Colonic mucosa (tissue), 4 donors: Measurements from ENCODE around the gene PPP2R3A. TPM values are rescaled to one million over a fixed set of nuclear protein-coding genes. Genes with fewer than 3 reads are reported as not detected.
"Not testable (repeated sequence)": the region's sequence is repeated elsewhere in the genome, so short reads cannot be mapped to it uniquely, and the experiment has no call there.

ENCODE experiments used
- DNase-seq: peaks from one replicate; pipeline ENCODE4 v3.0.0-alpha.2; 2020
- H3K27ac ChIP-seq: fragments of 200-600 bp; one replicate; pipeline ENCODE4 v1.8.0; 2021
- H3K27me3 ChIP-seq: fragments of 200-600 bp; one replicate; pipeline ENCODE4 v1.8.0; 2021
- H3K36me3 ChIP-seq: fragments of 200-600 bp; one replicate; pipeline ENCODE4 v1.8.0; 2021
- H3K4me1 ChIP-seq: fragments of 200-600 bp; one replicate; pipeline ENCODE4 v1.8.0; 2021; ENCODE audit warnings: mild to moderate bottlenecking
- H3K4me3 ChIP-seq: fragments of 200-600 bp; one replicate; pipeline ENCODE4 v1.8.0; 2021
- H3K9ac ChIP-seq, 2 donors: one replicate each; pipeline ENCODE4 v1.7.0; 2013; ENCODE audit warnings: control low read depth in 2 of 2, low read depth in 2 of 2, low read length in 2 of 2
- H3K9me3 ChIP-seq: fragments of 200-600 bp; one replicate; pipeline ENCODE4 v1.8.0; 2021
- intact Hi-C: fragments of 100-400 bp; cut with DNase I; formaldehyde crosslinking; loops from one replicate; pipeline ENCODE4 v1.14.1; 2022
- total RNA-seq, 2 donors: library from RNA; stranded (reverse); fragmentation: NEBNext Ultra II Directional in 1 of 2; extraction: Animal tissue kit (Norgen Biotek cat#: 25700) in 1 of 2; gene quantifications; one replicate each; pipeline ENCODE4 v1.2.1, GENCODE V29; 2021
- TF ChIP-seq, protein P1 (sequence below): fragments of 200-600 bp; IDR thresholded peaks from one replicate; pipeline ENCODE4 v1.8.0; 2022; ENCODE audit warnings: antibody characterized with exemption, mild to moderate bottlenecking
- donor health status: healthy.
- donor health status: DM: no; HTN: no; CAD: no.
- donor health status: DM: no; HTN: no; CAD: no.

Gene PPP2R3A
- total RNA-seq, 2 donors from 2014 or later: 10.9 to 22.0 TPM

DNA sequence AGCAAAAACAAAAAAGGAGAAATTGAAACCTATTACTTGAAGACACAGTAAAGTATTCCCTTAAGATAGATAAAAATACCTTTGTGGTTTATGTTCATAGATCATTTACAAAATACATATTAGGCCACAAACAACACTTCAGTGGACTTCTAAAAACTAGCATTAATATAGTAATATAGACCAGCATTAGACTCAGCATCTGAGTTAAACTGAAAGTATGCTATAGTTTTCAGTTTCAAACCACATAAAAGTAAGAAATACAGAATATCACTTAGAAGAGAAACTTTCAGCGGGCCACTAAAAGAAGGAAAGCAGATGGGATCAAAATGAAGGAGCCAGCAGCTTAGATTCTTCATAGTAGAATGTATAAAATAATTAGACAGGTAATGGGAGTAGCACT, 144.0 kb downstream of the PPP2R3A start:
- no peaks in the 10 kb centered on the region for H3K36me3 ChIP-seq
- H3K27me3 ChIP-seq: no peaks in the 10 kb centered on the region
- TF ChIP-seq, protein P1, sequence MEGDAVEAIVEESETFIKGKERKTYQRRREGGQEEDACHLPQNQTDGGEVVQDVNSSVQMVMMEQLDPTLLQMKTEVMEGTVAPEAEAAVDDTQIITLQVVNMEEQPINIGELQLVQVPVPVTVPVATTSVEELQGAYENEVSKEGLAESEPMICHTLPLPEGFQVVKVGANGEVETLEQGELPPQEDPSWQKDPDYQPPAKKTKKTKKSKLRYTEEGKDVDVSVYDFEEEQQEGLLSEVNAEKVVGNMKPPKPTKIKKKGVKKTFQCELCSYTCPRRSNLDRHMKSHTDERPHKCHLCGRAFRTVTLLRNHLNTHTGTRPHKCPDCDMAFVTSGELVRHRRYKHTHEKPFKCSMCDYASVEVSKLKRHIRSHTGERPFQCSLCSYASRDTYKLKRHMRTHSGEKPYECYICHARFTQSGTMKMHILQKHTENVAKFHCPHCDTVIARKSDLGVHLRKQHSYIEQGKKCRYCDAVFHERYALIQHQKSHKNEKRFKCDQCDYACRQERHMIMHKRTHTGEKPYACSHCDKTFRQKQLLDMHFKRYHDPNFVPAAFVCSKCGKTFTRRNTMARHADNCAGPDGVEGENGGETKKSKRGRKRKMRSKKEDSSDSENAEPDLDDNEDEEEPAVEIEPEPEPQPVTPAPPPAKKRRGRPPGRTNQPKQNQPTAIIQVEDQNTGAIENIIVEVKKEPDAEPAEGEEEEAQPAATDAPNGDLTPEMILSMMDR: no peak
- H3K27ac ChIP-seq: no peak overlapping the region
- no peak overlapping the region for H3K4me3 ChIP-seq
- H3K9ac ChIP-seq: no peak overlapping the region
- no peaks in the 10 kb centered on the region for H3K4me1 ChIP-seq
- DNase-seq: no peak
- intact Hi-C loops: no loop called here
- no peaks in the 10 kb centered on the region for H3K9me3 ChIP-seq

DNA sequence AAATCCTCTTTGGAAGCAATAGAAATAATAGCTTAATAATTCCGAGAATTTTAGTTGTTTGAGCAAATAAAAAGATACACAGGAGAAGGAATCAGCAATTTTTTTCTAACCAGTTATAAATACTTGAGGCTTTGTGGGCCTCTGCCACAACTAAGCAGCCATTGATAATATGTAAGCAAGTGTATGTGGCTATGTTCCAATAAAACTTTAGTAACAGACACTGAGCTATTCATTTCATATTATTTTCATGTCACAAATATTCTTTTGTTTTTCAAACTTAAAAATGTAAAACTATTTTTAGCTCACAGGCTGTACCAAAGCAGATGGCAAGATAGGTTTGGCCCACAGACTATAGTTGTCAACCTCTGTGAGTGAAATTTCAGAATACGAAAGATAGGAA, 145.0 kb downstream of the PPP2R3A start:
- no peaks in the 10 kb centered on the region for H3K27me3 ChIP-seq
- no peak overlapping the region for H3K9ac ChIP-seq
- DNase-seq: no peak
- H3K4me3 ChIP-seq: no peak overlapping the region
- no peaks in the 10 kb centered on the region for H3K4me1 ChIP-seq
- no peak overlapping the region for H3K27ac ChIP-seq
- TF ChIP-seq, protein P1: no peak
- intact Hi-C loops: no loop called here
- H3K9me3 ChIP-seq: no peaks in the 10 kb centered on the region
- no peaks in the 10 kb centered on the region for H3K36me3 ChIP-seq

DNA sequence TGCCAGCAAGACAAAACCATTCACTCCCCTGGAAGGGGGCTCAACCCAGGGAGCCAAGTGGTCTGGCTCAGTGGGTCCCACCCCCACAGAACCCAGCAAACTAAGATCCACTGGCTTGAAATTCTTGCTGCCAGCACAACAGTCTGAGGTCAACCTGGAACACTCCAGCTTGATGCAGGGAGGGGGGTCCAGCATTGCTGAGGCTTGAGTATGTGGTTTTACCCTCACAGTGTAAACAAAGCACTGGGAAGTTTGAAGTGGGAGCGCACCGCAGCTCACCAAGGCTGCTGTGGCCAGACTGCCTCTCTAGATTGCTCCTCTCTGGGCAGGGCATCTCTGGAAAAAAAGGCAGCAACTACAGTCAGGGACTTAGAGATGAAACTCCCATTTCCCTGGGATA, 148.9 kb downstream of the PPP2R3A start:
- intact Hi-C loops: no loop called here

DNA sequence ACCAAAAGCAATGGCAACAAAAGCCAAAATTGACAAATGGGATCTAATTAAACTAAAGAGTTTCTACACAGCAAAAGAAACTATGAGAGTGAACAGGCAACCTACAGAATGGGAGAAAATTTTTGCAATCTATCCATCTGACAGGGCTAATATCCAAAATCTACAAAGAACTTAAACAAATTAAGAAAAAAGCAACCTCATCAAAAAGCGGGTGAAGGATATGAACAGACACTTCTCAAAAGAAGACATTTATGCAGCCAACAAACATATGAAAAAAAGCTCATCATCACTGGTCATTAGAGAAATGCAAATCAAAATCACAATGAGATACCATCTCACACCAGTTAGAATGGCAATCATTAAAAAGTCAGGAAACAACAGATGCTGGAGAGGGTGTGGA, 153.8 kb downstream of the PPP2R3A start:
- H3K27me3 ChIP-seq, intact Hi-C loops, DNase-seq, H3K9me3 ChIP-seq, H3K4me3 ChIP-seq, H3K27ac ChIP-seq, H3K4me1 ChIP-seq, H3K9ac ChIP-seq, H3K36me3 ChIP-seq: not testable (repeated sequence)

More for the DNA sequence above, 148.9 kb downstream of the PPP2R3A start:
- DNase-seq: no peak
- TF ChIP-seq, protein P1: no peak
- no peak overlapping the region for H3K27ac ChIP-seq
- H3K4me3 ChIP-seq: no peak overlapping the region
- H3K36me3 ChIP-seq: no peaks in the 10 kb centered on the region
- no peak overlapping the region for H3K9ac ChIP-seq
- no peaks in the 10 kb centered on the region for H3K27me3 ChIP-seq
- no peaks in the 10 kb centered on the region for H3K9me3 ChIP-seq
- H3K4me1 ChIP-seq: no peaks in the 10 kb centered on the region

DNA sequence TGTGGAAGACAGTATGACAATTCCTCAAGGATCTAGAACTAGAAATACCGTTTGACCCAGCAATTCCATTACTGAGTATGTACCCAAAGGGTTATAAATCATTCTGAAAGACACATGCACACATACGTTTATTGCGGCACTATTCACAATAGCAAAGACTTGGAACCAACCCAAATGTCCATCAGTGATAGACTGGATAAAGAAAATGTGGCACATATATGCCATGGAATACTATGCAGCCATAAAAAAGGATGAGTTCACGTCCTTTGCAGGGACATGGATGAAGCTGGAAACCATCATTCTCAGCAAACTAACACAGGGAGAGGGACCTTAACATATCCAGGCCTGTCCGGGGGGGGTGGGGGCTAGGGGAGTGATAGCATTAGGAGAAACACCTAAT, 154.3 kb downstream of the PPP2R3A start:
- H3K9ac ChIP-seq, H3K9me3 ChIP-seq, DNase-seq, H3K27me3 ChIP-seq, H3K36me3 ChIP-seq, H3K4me3 ChIP-seq, intact Hi-C loops, H3K4me1 ChIP-seq, H3K27ac ChIP-seq: not testable (repeated sequence)

DNA sequence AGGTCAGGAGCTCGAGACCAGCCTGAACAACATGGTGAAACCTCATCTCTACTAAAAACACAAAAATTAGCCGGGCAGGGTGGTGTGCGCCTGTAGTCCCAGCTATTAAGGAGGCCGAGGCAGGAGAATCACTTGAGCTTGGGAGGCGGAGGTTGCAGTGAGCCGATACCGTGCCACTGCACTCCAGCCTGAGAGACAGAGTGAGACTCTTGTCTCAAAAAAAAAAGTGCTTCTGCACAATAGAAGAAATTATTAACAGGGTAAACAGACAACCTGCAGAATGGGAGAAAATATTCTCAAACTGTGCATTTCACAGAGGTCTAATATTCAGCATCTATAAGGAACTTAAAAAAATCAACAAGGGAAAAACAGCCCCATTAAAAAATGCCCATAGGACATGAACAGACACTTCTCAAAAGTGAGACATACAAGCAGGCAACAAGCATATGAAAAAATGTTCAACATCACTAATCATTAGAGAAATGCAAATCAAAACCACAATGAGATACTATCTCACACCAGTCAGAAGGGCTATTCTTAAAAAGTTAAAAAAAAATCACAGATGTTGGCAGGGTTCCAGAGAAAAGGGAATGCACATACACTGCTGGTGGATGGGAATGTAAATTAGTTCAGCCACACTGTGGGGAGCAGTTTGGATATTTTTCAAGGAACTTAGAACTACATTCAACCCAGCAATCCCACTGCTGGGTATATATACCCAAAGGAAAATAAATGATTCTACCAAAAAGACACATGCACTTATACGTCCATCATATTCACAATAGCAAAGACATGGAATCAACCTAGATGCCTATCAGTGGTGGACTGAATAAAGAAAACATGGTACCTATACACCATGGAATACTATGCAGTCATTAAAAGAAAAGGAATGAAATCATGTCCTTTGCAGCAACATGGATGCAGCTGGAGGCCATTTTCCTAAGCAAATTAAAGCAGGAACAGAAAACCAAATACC, 155.1 kb downstream of the PPP2R3A start:
- intact Hi-C loops: no loop called here
- DNase-seq: no peak
- Histone ChIP-seq H3K9ac (no peak overlapping the region), H3K4me3 (no peak overlapping the region), H3K27ac (no peak overlapping the region), H3K36me3 (no peaks in the 10 kb centered on the region), H3K9me3 (no peaks in the 10 kb centered on the region), H3K4me1 (no peaks in the 10 kb centered on the region), H3K27me3 (no peaks in the 10 kb centered on the region)
- TF ChIP-seq, protein P1: no peak
